GM23338 (cell line): Measurements from ENCODE around the gene POLR1C. TPM values are rescaled to one million over a fixed set of nuclear protein-coding genes. Genes with fewer than 3 reads are reported as not detected.

Experiments used
- ATAC-seq: fragments of 200-7000 bp; cut with Tn5 transposase; 3 replicates; pipeline ENCODE4 v1.9.1; 2020
- DNase-seq: peaks from one replicate; pipeline ENCODE4 v3.0.0-alpha.2; 2015; ENCODE audit warnings: low spot score
- H2AFZ ChIP-seq: fragments of 200-600 bp; sonication (generic); 2 replicates; pipeline ENCODE4 v1.8.0; 2016; ENCODE audit warnings: antibody characterized with exemption, mild to moderate bottlenecking, moderate library complexity
- H3F3A ChIP-seq: fragments of 200-600 bp; sonication (generic); replicated peaks from 2 replicates; pipeline ENCODE4 v1.8.0; 2017; ENCODE audit warnings: antibody characterized with exemption, mixed run types, low read depth
- H3K27ac ChIP-seq: fragments of 200-600 bp; sonication (generic); 2 replicates; pipeline ENCODE4 v1.6.1; 2016; ENCODE audit warnings: low read depth
- H3K27me3 ChIP-seq: fragments of 200-600 bp; sonication (generic); 2 replicates; pipeline ENCODE4 v1.8.0; 2016; ENCODE audit warnings: mild to moderate bottlenecking, mixed run types, moderate library complexity; ENCODE audit not compliant: insufficient read depth
- H3K36me3 ChIP-seq: fragments of 200-600 bp; sonication (generic); 2 replicates; pipeline ENCODE4 v1.8.0; 2016; ENCODE audit warnings: mild to moderate bottlenecking; ENCODE audit not compliant: insufficient read depth
- H3K4me1 ChIP-seq: fragments of 200-600 bp; sonication (generic); 2 replicates; pipeline ENCODE4 v1.8.0; 2016; ENCODE audit warnings: mild to moderate bottlenecking, moderate library complexity; ENCODE audit not compliant: insufficient read depth
- H3K4me2 ChIP-seq: fragments of 200-600 bp; sonication (generic); 2 replicates; pipeline ENCODE4 v1.7.1; 2017; ENCODE audit warnings: mixed run types
- H3K4me3 ChIP-seq: fragments of 200-600 bp; sonication (generic); 2 replicates; pipeline ENCODE4 v1.6.1; 2016; ENCODE audit warnings: mixed run types
- H3K79me2 ChIP-seq: fragments of 200-600 bp; sonication (generic); replicated peaks from 2 replicates; pipeline ENCODE4 v1.8.0; 2017; ENCODE audit warnings: mild to moderate bottlenecking; ENCODE audit not compliant: insufficient read depth
- H3K9me2 ChIP-seq: fragments of 200-600 bp; sonication (generic); 2 replicates; pipeline ENCODE4 v1.8.0; 2017; ENCODE audit not compliant: insufficient read depth
- H4K20me1 ChIP-seq: fragments of 200-600 bp; sonication (generic); replicated peaks from 2 replicates; pipeline ENCODE4 v1.8.0; 2017; ENCODE audit warnings: mild to moderate bottlenecking; ENCODE audit not compliant: insufficient read depth
- H3K27ac Mint-ChIP-seq: 2 replicates; pipeline ENCODE4 v1.8.0; 2020; ENCODE audit warnings: inconsistent platforms, mild to moderate bottlenecking, moderate library complexity, mixed read lengths
- H3K27me3 Mint-ChIP-seq: 3 replicates; pipeline ENCODE4 v1.8.0; 2022; ENCODE audit warnings: low read depth, mild to moderate bottlenecking, moderate library complexity, mixed read lengths, inconsistent platforms; ENCODE audit not compliant: insufficient read depth, poor library complexity
- H3K36me3 Mint-ChIP-seq: 3 replicates; pipeline ENCODE4 v1.8.0; 2021; ENCODE audit warnings: low read depth, mild to moderate bottlenecking, inconsistent platforms, moderate library complexity, mixed read lengths
- H3K4me1 Mint-ChIP-seq: 3 replicates; pipeline ENCODE4 v1.8.0; 2020; ENCODE audit warnings: mild to moderate bottlenecking, inconsistent platforms, mixed read lengths
- H3K4me3 Mint-ChIP-seq: 3 replicates; pipeline ENCODE4 v1.8.0; 2021; ENCODE audit warnings: moderate library complexity, mild to moderate bottlenecking, inconsistent platforms, mixed read lengths
- H3K9me3 Mint-ChIP-seq: 3 replicates; pipeline ENCODE4 v1.8.0; 2020; ENCODE audit warnings: moderate library complexity, mild to moderate bottlenecking, inconsistent platforms, mixed read lengths
- CTCF ChIP-seq, 2 experiments: fragments of 200-600 bp in 1 of 2; sonication (generic) in 1 of 2; conservative IDR thresholded peaks; 2 replicates each; pipeline versions ENCODE4 v1.5.1 to v1.6.1; 2016 to 2017; ENCODE audit warnings: antibody characterized with exemption in 2 of 2, low read depth in 2 of 2, mild to moderate bottlenecking in 2 of 2, moderate library complexity in 1 of 2
- EZH2phosphoT487 ChIP-seq: fragments of 200-600 bp; sonication (generic); IDR thresholded peaks from one replicate; pipeline ENCODE4 v1.8.1; 2018; ENCODE audit warnings: antibody characterized with exemption; ENCODE audit not compliant: unreplicated experiment
- JUNB ChIP-seq: IDR thresholded peaks from one replicate; pipeline ENCODE4 v1.6.1; 2016; ENCODE audit warnings: antibody characterized with exemption; ENCODE audit not compliant: unreplicated experiment
- ZNF114 ChIP-seq: fragments of 250-450 bp; sonication (Bioruptor Pico); IDR thresholded peaks from 2 replicates; pipeline ENCODE4 v1.5.0; 2020; ENCODE audit warnings: mild to moderate bottlenecking, moderate library complexity
- ZNF462 ChIP-seq: fragments of 250-450 bp; sonication (Bioruptor Pico); IDR thresholded peaks from 2 replicates; pipeline ENCODE4 v1.5.0; 2020; ENCODE audit warnings: mild to moderate bottlenecking, moderate library complexity
- polyA plus RNA-seq: library from polyadenylated mRNA; unstranded; fragments of >200 nt; fragmentation: Nextera tagmentation; extraction: Ambion mirVana; gene quantifications from 2 replicates; pipeline ENCODE4 v1.2.1, GENCODE V29; 2016
- total RNA-seq: library from RNA; depleted of rRNA; stranded (reverse); fragments of >200 nt; shearing (Covaris generic); gene quantifications from 2 replicates; pipeline ENCODE4 v1.2.3, GENCODE V29; 2014

POLR1C gene
- total and polyA plus RNA-seq, 2 experiments from 2014 or later = 26.6 to 47.0 TPM

DNA sequence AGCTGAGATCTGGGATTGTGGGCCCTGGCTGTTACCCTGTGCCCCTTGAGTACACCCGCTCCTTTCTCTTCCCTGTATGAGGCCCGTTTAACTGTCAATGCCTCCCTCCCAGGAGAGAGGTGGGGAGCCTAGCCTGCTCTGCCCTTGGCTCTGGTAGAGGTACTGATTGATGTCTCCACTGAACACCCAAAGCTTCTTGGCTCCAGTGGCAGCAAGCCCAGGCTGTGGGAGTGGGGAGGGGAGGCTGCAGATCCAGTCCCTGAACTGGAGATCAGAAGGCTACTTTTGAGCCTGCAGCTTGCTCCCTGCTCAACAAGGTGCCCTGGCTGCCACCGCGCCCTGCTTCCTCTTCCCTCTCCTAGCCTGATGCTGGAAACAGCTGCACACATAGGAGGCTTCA lies 14.2 kb upstream of the POLR1C start:
- Histone ChIP-seq H3K79me2 (no peaks in the 10 kb centered on the region), H4K20me1 (peaks cover 6% of the 10 kb centered on the region), H3K27me3 (peaks cover 6% of the 10 kb centered on the region; the same call in 1 of the 2 replicates), H3K4me3 (no peak overlapping the region), H2AFZ (no peak overlapping the region), H3K27ac (no peak overlapping the region), H3K36me3 (peaks cover 2% of the 10 kb centered on the region; the same call in 1 of the 2 replicates), H3K9me2 (no peaks in the 10 kb centered on the region), H3K4me2 (no peak overlapping the region), H3F3A (peaks cover 7% of the 10 kb centered on the region), H3K4me1 (no peaks in the 10 kb centered on the region)
- Mint-ChIP-seq H3K4me1 (peaks cover 2% of the 10 kb centered on the region; the same call in 1 of the 3 replicates), H3K9me3 (no peaks in the 10 kb centered on the region), H3K27ac (no peak overlapping the region), H3K27me3 (peaks cover 18% of the 10 kb centered on the region), H3K36me3 (peaks cover 61% of the 10 kb centered on the region), H3K4me3 (no peak overlapping the region)
- no peak for ATAC-seq
- no peak for DNase-seq
- TF ChIP-seq CTCF (conservative IDR thresholded peaks at IDR 0.05; ENCODE audit: low read depth in 2 of 2) = no peak
- no peak for TF ChIP-seq EZH2phosphoT487
- no peak for TF ChIP-seq JUNB
- TF ChIP-seq ZNF114 (CRISPR knock-in tag) = no peak
- TF ChIP-seq ZNF462 (CRISPR knock-in tag) = no peak
